DMS153 (cell line): ENCODE measurements around the gene GNB1.

Source experiments
- DNase-seq: peaks from one replicate; lab custom pipeline; 2025; lab: John Stamatoyannopoulos, UW

The GNB1 gene

GRCh38 chr1:1910033-1910465 is 19.2 kb upstream of the GNB1 start:
- no peak for DNase-seq

GRCh38 chr1:1908506-1908791 is 17.6 kb upstream of the GNB1 start:
- DNase-seq = no peak

GRCh38 chr1:1907098-1907736 is 16.3 kb upstream of the GNB1 start:
- DNase-seq = peak; percentile 98

GRCh38 chr1:1906185-1907097 is 15.6 kb upstream of the GNB1 start:
- peak; percentile 84 for DNase-seq

GRCh38 chr1:1903224-1903623 is 12.3 kb upstream of the GNB1 start:
- DNase-seq = no peak

GRCh38 chr1:1901641-1902294 is 10.9 kb upstream of the GNB1 start:
- DNase-seq = no peak

GRCh38 chr1:1900883-1901640 is 10.2 kb upstream of the GNB1 start:
- DNase-seq = no peak

- no peak for DNase-seq
Measured at GRCh38 chr1:1899967-1900327, 9.1 kb upstream of the GNB1 start.

- no peak for DNase-seq
Measured at GRCh38 chr1:1899266-1899966, 8.5 kb upstream of the GNB1 start.

GRCh38 chr1:1898246-1898933 is 7.5 kb upstream of the GNB1 start:
- DNase-seq = no peak

- no peak for DNase-seq
Measured at GRCh38 chr1:1895456-1896336, 4.8 kb upstream of the GNB1 start.

GRCh38 chr1:1895060-1895418 is 4.2 kb upstream of the GNB1 start:
- DNase-seq = no peak

- peak; percentile 71 for DNase-seq
Measured at GRCh38 chr1:1894354-1895059, 3.6 kb upstream of the GNB1 start.

GRCh38 chr1:1893997-1894353 is 3.1 kb upstream of the GNB1 start:
- DNase-seq = no peak

GRCh38 chr1:1893291-1893985 is 2.6 kb upstream of the GNB1 start:
- DNase-seq = no peak

- DNase-seq = no peak
Measured at GRCh38 chr1:1892763-1893120, 1.9 kb upstream of the GNB1 start.

GRCh38 chr1:1892079-1892762 is 1.3 kb upstream of the GNB1 start:
- DNase-seq = no peak

GRCh38 chr1:1891349-1892078 is 627 bp upstream of the GNB1 start:
- DNase-seq = peak; percentile 60
